Activated CD8-positive, alpha-beta memory T cell treated with anti-CD3 and anti-CD28 coated beads for 24 hours (primary cell): Measurements from ENCODE around the gene HEYL.

Experiments
- DNase-seq: peaks from one replicate; pipeline ENCODE4 v3.0.0-alpha.2; 2020

Gene HEYL

GRCh38 chr1:39596163-39596562 is 43.3 kb downstream of the HEYL start:
- no peak for DNase-seq

DNA sequence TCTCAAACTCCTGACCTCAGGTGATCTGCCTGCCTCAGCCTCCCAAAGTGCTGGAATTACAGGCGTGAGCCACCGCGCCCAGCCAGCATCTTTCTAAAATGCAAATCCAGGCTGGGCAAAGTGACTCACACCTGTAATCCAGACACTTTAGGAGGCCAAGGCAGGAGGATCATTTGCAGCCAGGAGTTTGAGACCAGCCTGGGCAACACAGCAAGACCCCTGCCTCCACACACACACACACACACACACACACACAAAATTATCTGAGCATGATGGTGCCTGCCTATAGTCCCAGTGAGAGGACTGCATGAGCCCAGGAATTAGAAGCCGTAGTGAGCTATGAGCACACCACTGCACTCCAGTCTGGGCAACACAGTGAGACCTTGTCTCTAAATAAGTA is 46.1 kb downstream of the HEYL start:
- DNase-seq: no peak

DNA sequence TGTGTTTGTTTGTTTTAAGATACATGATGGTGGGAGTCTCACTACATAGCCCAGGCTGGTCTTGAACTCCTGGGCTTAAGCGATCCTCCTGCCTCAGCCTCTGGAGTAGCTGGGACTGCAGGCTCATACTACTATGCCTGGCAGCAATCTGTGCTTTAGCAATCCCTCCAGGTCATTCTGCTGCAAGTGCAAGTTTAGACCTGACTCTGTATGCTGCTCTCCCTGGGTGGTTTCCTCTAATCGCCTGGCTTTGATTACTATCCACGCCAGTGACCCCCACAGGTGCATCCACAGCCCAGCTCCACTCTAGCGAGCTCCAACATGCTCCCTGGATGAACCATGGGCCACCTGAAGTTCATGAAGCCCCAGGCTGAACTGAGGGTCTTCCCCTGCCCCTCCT is 47.4 kb downstream of the HEYL start:
- DNase-seq: no peak

DNA sequence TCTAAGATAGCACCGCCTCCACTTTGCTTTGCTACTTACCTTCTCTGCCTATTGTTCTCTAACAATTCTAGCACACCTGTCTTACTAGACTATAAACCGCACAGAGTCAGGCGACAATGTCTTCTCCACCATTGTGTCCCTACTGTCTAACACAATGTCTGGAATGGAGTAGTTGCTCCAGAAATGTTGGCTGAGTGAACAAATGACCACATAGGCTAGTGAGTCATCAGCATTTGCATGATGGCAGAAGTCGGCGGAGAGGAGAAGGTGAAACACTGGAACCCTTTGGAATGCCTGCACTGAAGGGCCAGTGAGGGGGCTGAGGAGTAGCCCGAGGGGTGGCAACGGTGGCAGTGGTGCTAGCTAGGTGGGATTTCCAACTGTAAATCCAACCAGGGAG is 48.9 kb downstream of the HEYL start:
- no peak for DNase-seq

DNA sequence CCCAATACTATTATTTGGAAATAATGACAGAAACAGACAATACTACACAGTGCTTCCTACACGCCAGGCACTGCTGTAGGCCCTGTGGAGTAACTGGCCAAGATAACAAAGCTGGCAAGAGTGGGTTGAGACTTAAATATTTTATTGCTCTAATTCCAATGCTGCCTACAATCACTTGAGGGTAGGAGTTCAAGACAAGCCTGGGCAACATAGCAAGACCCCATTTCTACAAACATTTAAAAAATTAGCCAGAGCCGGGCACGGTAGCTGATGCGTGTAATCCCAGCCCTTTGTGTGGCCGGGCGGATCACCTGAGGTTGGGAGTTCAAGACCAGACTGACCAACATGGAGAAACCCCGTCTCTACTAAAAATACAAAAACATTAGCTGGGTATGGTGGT is 53.5 kb downstream of the HEYL start:
- no peak for DNase-seq

- peak; percentile 74 for DNase-seq
These were observed 63.3 kb downstream of the HEYL start for GRCh38 chr1:39576016-39576657.

GRCh38 chr1:39575191-39576015 is 64.0 kb downstream of the HEYL start:
- DNase-seq: peak; percentile 79

GRCh38 chr1:39574646-39575045 is 64.8 kb downstream of the HEYL start:
- DNase-seq: no peak
